ACC112 (cell line): Measurements from ENCODE around the gene POLN.

Experiments
- H2AFZ ChIP-seq: fragments of 200-600 bp; sonication (generic); one replicate; pipeline ENCODE4 v1.6.0; 2017; ENCODE audit warnings: antibody characterized with exemption, low read length; ENCODE audit not compliant: unreplicated experiment
- H3K27ac ChIP-seq: fragments of 200-600 bp; sonication (generic); 2 replicates; pipeline ENCODE4 v1.5.1; 2014; ENCODE audit warnings: low read depth, mild to moderate bottlenecking, antibody characterized with exemption, low read length, moderate library complexity
- H3K27me3 ChIP-seq: fragments of 200-600 bp; sonication (generic); 2 replicates; pipeline ENCODE4 v1.6.1; 2014; ENCODE audit warnings: mild to moderate bottlenecking, antibody characterized with exemption, low read length, moderate library complexity, mixed read lengths; ENCODE audit not compliant: insufficient read depth
- H3K36me3 ChIP-seq: fragments of 200-600 bp; sonication (generic); 2 replicates; pipeline ENCODE4 v1.6.1; 2016; ENCODE audit warnings: mild to moderate bottlenecking, antibody characterized with exemption, low read length, moderate library complexity, mixed read lengths; ENCODE audit not compliant: insufficient read depth
- H3K4me1 ChIP-seq: fragments of 200-600 bp; sonication (generic); one replicate; pipeline ENCODE4 v1.6.1; 2016; ENCODE audit warnings: low read length, mixed read lengths; ENCODE audit not compliant: insufficient read depth, unreplicated experiment, control insufficient read depth
- H3K4me3 ChIP-seq: fragments of 200-600 bp; sonication (generic); 2 replicates; pipeline ENCODE4 v1.5.1; 2014; ENCODE audit warnings: mild to moderate bottlenecking, low read depth, low read length
- H3K79me2 ChIP-seq: fragments of 200-600 bp; sonication (generic); one replicate; pipeline ENCODE4 v1.6.0; 2016; ENCODE audit warnings: low read length; ENCODE audit not compliant: control insufficient read depth, unreplicated experiment, insufficient read depth

The POLN gene

DNA sequence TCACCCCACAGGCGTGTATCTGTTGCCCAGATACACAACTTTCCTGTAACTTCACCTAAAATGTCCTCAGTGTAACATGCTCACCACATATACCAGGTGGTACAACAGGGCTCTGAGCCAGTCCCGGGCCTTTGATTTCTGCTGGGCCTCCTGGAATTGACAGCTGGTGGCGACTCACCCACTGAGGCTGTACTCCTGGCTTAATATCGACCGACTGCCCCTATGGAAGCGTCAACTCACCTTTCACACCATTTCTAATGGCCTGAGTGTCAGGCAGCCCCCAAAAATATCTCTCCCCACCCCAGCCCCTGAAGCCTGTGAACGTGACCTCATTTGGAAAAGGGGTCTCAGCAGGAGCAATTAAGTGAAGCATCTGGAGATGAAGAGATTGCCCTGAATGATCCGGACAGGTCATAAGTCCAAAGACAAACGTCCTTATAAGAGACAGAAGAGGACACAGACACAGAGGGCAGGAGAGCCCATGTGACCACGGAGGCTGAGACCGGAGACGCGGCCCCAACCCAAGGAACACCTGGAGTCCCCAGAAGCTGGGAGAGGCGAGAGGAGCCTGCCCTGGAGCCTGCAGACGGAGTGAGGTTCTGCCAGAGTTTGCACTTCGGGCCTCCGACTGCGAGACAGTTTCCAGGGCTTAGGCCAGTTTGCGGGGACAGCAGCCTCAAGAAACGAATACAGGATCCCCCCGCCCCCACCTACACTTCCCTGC, 32.6 kb upstream of the POLN start:
- Histone ChIP-seq H3K27ac (no peak overlapping the region), H3K4me3 (no peak overlapping the region), H3K4me1 (peaks cover 4% of the 10 kb centered on the region), H3K27me3 (no peaks in the 10 kb centered on the region), H2AFZ (no peak overlapping the region), H3K36me3 (no peaks in the 10 kb centered on the region), H3K79me2 (no peaks in the 10 kb centered on the region)

DNA sequence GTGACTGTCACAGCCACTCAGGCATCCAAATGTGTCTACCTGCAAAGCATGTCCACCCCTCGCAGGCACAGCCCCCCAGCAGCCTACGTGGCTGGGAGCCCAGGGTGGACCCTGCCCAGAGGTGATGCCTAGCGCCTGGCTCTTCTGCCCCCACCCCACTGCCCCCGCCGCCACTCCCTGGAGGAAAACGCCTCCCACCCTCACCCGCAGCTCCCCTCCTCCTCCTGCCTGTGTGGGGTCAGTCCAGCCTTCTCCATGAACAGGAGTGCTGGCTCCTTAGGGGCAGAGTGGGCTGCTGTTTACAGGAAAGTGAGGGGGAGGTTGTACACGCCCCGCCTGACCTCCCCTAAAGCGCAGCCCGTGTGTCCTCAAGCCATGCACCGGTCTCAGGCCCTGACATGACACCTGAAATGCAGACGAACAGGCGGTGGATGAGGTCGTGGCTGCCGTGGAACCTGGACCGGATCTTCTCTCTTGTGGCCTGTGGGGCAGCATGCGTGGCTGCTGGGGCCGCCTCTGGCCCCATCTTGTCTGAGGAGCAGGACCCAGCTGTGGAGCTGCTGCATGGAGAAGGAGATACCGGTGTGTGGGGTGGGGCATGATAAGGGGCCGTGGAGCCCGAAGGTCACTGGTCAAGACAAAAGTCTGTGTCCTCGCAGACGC, 31.9 kb upstream of the POLN start:
- H3K4me3 ChIP-seq, result no peak overlapping the region
- H2AFZ ChIP-seq, result no peak overlapping the region
- H3K27ac ChIP-seq, result no peak overlapping the region
- H3K36me3 ChIP-seq, result no peaks in the 10 kb centered on the region
- H3K79me2 ChIP-seq, result no peaks in the 10 kb centered on the region
- peaks cover 4% of the 10 kb centered on the region for H3K4me1 ChIP-seq
- no peaks in the 10 kb centered on the region for H3K27me3 ChIP-seq

DNA sequence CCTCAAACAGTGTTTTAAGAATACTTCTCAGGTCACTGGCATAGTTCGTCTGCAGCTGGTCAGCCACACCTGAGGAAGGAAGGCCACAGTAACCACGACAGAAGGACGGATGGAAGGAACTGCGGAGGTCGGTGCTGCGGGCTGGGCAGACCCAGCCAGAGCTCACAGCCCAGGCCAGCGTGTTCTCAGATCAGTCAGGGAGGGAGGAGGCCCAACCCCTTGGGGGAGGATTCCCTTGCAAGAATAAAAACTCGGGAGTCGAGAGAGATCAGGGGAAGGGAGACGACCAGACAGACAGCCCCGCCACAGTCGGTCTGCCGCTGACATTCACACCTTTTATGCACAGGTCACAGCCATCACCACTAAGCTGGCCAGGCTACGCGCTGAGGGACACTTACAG, 31.3 kb upstream of the POLN start:
- no peak overlapping the region for H2AFZ ChIP-seq
- no peaks in the 10 kb centered on the region for H3K79me2 ChIP-seq
- H3K36me3 ChIP-seq, result no peaks in the 10 kb centered on the region
- peaks cover 4% of the 10 kb centered on the region for H3K4me1 ChIP-seq
- no peaks in the 10 kb centered on the region for H3K27me3 ChIP-seq
- no peak overlapping the region for H3K4me3 ChIP-seq
- no peak overlapping the region for H3K27ac ChIP-seq

DNA sequence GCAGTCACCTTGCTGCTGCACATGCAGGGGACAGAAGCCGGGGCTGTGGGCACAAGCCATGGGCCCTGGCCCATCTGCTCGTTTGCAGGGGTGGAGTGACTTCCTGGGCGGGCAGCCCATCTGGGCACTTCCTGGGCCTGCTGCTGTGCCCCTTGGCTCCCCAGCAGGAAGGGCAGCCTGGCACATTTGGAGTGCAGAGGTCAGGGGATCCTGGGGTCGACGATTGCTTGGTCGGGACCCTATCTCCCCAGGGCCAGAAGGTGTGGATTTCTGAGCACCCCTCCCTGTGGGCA, 30.9 kb upstream of the POLN start:
- H3K4me3 ChIP-seq, result no peak overlapping the region
- H3K27me3 ChIP-seq, result no peaks in the 10 kb centered on the region
- H3K36me3 ChIP-seq, result no peaks in the 10 kb centered on the region
- no peak overlapping the region for H3K27ac ChIP-seq
- peaks cover 3% of the 10 kb centered on the region for H3K4me1 ChIP-seq
- no peaks in the 10 kb centered on the region for H3K79me2 ChIP-seq
- H2AFZ ChIP-seq, result no peak overlapping the region

DNA sequence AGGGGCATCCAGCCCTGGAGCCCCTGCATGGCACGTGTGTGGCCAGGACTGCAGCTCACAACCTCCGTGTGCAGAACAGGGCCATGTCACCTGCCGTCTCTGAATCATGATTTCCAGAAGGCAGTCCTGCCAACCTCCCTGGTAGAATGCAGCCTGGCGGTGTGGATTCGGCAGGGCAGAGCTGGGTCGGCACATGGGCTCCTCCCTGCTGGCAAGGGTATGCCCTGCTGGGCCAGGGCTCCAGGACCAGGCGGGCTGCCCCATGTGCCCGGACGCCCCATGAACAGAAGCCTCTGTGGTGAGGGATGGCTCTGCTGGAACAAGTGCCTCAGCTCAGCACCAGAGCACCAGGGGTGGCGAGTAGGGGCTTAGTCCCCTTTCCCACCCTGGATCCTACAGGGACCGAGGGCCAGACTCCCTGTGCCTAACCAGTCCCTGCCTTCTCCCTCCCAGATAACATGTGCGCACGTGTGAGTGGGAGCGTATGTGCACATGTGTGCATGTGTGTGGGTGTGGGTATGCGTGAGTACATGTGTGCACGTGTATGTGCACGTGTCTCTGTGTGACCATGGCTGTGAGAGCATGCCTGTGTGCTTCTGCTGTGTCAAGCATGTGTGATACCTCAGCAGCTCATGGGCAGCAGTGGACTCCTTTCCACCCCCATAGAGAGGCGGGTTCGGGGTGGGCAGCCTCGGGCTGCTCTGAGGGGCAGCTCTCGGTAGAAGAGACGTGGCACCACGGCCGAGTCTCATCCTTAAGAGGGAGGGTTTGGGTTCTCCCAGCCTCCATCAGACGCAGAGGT, 30.3 kb upstream of the POLN start:
- Histone ChIP-seq H3K27ac (no peak overlapping the region), H3K4me3 (no peak overlapping the region), H3K4me1 (no peaks in the 10 kb centered on the region), H2AFZ (no peak overlapping the region), H3K79me2 (no peaks in the 10 kb centered on the region), H3K27me3 (no peaks in the 10 kb centered on the region), H3K36me3 (no peaks in the 10 kb centered on the region)

DNA sequence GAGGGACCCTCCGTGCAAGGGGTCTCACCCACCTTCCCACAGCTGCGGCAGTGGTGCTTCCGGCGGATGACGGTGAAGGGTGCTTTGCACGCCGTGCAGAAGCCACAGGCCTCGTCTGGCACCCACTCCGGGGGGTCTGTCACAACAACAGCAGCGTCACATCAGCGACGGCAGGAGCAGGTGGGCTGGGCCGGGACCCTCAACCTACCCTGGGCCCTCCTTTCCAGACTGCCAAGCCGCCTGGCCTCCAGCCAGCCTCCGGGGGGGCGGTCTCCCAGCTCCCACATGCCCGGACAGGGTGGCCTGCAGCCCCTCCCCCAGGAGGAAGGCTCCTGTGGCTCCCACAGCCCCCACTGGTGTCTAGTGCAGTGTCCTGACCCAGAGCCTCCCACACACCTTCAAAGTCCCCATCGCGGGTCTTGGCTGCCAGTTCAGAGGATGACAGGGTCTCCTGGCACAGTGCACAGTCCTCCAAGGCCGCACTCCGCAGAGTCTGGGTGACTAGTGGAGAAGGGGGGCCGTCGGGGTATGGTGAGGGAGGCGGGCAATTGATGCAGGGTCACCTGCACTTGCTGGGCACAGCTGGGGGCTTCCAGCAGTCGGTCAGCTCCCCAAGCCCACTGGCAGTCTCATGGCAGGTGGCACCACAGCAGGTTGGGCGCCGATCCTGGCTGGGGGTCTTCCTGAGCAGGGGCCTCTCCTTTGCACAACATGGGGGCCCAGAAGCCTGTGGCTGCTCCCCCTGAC, 29.5 kb upstream of the POLN start:
- Histone ChIP-seq H3K4me3 (no peak overlapping the region), H3K4me1 (peaks cover 3% of the 10 kb centered on the region), H3K79me2 (no peaks in the 10 kb centered on the region), H3K36me3 (no peaks in the 10 kb centered on the region), H2AFZ (no peak overlapping the region), H3K27ac (no peak overlapping the region), H3K27me3 (no peaks in the 10 kb centered on the region)

DNA sequence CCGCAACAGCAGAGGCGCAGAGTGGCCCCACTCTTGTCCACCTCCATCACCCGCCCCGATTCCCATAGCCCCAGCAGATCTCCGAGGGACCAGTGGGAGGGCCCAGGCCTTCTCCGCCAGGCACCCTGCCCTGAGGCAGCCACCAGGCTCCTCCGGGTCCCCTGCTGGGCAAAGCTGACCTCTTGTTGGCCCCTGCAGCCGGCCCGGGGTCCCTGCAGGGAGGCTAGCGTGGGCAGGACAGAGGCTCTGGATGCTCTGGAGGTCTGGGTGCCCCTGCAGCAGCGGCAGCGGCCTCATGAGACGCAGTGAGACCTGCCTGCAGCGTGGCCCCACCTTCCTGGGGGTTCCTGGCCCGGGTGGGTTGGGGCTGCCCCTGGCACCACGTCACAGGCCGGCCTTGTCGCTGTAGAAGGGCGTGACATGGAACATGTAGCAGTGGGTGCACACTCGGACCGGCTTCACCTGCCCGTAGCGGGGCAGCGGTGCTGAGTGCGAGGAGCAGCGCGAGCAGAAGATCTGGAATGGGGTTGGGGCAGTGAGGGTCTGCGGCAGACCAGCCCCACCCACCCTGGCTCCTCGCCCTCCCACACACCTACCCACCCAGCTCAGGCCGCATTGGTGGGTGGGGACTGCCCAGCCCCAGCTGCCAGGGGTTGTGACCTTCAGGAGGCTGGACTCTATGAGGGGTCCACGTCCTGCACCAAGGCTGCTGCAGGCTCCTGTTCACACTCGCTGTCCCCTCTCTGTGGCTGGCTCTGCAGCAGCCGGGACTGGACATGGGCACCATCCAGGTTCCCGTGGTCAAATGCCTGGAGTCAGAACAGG, 28.6 kb upstream of the POLN start:
- no peak overlapping the region for H3K27ac ChIP-seq

DNA sequence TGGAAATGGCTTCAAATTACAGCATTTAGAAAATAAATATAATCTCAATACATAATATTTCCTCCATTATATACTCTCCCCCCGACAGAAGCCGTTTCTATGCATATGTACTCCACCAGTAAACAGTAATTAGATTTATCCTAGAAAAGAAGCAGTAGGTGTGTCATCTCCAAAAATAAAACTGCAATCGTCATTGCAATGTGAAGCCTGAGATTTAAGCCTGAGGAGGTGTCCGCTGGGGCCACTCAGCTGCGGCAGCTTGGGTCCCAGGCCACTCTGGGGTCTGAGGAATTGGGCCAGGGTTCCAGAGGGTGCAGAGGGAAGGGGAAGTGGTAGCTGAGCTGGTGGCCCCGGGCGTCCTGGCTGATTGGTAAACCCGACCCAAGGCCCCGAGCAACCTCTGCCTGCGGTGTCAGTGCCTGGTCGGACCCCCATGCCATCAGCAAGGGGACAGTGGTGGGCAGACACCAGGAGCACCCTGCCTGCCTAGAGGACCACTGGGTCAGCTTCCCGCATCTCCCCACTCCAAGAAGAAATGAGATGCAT, 27.8 kb upstream of the POLN start:
- H3K36me3 ChIP-seq, result no peaks in the 10 kb centered on the region
- peaks cover 11% of the 10 kb centered on the region for H3K4me1 ChIP-seq
- H3K79me2 ChIP-seq, result no peaks in the 10 kb centered on the region
- H3K27me3 ChIP-seq, result no peaks in the 10 kb centered on the region
- no peak overlapping the region for H3K4me3 ChIP-seq
- no peak overlapping the region for H2AFZ ChIP-seq
- H3K27ac ChIP-seq, result no peak overlapping the region

More for the DNA sequence above, 28.6 kb upstream of the POLN start:
- H3K27me3 ChIP-seq, result no peaks in the 10 kb centered on the region
- H3K4me3 ChIP-seq, result no peak overlapping the region
- peaks cover 11% of the 10 kb centered on the region for H3K4me1 ChIP-seq
- no peaks in the 10 kb centered on the region for H3K36me3 ChIP-seq
- H2AFZ ChIP-seq, result no peak overlapping the region
- no peaks in the 10 kb centered on the region for H3K79me2 ChIP-seq

DNA sequence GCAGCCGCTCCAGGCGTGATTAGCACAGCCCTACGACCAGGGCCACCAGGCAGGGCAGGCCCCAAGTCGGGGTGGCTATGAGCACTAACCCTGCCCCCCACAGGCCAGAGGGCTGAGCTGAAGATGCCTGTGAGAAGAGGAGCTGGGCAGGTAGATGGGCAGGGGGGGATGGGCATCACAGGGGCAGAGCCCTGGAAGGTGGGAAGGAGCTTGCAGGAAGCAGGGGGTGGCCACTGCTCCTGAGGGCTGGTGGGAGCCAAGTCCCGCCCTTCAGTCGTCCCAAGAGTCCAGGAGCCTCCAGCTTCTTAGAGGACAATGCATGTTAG, 27.2 kb upstream of the POLN start:
- peaks cover 11% of the 10 kb centered on the region for H3K4me1 ChIP-seq
- H3K4me3 ChIP-seq, result no peak overlapping the region
- no peak overlapping the region for H2AFZ ChIP-seq
- no peaks in the 10 kb centered on the region for H3K36me3 ChIP-seq
- no peak overlapping the region for H3K27ac ChIP-seq
- H3K79me2 ChIP-seq, result no peaks in the 10 kb centered on the region
- no peaks in the 10 kb centered on the region for H3K27me3 ChIP-seq
